ENCODE measurements around the gene HOXA3.

Gene HOXA3

DNA sequence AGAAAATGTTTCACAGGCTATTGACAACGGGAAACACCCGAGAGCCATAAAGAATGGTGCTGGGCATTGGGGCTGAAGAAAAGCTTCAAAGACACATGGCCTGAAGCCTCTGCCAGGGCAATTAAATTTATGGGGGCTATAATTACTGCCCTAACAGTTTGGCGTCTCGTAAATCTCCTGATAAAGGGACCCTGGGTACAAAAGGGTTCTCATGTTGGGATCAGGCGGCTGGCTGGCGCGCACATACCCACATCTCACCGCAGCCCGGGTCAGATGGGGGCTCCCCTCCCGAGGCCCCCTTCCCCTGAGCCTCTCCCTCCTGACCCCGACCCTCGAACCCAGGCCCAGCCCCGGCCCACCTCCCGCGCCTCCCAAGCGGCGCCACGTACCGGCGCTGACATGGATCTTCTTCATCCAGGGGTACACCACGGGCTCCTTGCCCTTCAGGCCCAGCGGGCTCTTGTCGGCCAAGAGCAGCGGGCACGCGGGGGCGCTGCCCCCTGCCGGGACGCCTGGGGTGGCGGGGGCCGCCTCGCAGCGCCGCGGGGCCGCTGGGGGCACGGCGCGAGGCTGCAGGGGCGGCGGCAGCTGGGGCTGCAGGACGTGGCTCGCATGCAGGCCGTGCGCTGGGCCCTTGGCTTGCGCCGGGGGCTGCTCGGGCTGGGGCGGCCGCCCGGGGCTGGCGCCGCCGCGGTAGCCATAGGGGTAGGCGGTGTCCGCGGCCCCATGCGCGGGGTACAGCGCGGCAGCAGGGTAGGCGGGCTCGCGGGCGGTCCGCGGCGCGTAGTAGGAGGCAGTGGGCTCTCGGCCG is 22.4 kb downstream of the HOXA3 start:
- no peak for DNase-seq (ENCODE audit: low read depth in 2 of 2)

DNA sequence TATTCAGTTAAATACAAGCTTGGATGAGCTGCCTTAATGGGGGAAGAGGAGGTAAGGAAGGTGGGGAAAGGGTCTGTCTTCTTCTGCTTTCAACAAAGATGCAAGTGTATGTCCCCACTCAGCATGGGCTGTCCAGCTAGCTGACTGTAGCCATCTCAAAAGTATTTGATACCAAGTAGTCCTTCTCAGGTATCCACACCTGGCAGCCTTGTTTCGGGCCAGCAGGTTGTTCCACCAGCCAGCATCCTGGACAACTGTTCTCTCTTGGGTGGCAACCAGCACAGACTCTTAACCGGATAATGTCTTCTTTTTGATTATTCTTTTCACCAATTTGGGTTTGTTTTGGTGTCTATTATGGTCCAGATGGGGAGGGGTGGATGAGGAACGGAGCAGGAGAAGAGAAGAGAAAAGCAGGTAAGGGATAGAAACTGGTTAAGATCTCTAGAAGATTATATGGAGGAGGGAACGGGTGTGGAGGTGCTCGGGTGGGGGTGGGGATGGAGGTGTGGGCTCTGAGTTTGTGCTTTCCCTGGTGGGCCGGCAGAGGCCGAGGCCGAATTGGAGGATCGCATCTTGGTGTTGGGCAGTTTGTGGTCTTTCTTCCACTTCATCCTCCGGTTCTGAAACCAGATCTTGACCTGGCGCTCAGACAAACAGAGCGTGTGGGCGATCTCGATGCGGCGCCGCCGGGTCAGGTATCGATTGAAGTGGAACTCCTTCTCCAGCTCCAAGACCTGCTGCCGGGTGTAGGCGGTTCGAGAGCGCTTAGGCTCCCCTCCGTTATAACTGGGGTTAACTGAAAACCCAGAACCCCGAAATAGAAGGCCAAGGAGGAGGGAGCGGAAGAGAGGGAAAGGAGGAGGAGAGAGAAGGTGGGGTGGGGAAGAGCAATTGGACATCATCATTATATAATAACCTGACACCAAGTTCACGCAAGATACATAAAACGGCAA is 23.3 kb downstream of the HOXA3 start:
- DNase-seq (ENCODE audit: low read depth in 2 of 2), result no peak

DNA sequence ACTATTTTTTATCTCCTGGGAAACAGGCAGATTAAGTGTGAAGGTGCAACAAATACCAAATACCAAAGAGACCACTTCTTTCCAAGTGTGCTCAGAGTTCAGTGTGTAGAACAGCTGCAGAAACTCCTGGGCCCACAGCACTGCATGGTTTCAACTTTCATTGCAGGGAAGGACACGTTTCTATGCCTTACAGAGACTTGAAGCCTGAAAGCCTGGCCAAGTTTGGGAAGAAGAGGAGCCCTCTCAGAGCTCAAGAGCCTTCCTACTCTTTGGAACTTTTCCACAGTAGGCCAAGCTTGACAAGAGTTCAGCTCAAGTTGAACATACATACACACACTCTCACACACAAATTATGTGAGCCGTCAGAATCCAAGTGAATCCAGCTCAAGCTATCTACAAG is 24.3 kb downstream of the HOXA3 start:
- no peak for DNase-seq (ENCODE audit: low read depth in 2 of 2)

DNA sequence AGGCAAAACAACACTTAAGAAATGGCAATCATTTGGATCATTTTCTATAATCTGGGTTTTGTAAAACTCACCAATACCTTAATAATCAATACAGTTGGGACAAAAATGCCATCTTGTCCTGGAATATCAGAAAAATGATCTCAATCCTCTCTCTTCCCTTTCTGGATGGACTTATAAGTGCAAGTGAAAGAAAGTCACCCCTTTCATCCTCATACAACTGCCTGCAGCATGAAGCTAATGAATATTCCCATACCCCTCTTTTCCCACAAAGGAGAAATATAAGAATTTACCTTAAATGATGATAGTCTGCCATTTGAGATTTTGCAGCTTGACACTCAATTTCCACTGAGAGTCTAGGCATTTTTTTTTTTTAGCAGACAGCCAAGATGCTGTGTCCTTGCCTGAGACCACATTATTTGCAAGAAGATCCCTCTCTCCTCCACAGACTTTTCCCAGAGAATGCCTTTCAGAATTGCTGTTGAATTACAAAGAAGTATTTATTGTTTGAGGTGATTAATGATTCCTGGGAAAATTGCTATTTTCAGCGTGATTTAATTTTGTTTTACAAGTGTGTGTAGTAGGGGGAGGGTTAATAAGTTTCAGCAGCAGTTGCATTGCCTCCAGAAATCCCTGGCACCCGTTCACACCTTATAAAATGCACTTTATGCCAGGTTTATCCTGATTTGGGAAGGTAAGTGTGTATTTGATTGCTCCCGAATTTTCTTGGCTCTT is 25.6 kb downstream of the HOXA3 start:
- no peak for DNase-seq (ENCODE audit: low read depth in 2 of 2)

DNA sequence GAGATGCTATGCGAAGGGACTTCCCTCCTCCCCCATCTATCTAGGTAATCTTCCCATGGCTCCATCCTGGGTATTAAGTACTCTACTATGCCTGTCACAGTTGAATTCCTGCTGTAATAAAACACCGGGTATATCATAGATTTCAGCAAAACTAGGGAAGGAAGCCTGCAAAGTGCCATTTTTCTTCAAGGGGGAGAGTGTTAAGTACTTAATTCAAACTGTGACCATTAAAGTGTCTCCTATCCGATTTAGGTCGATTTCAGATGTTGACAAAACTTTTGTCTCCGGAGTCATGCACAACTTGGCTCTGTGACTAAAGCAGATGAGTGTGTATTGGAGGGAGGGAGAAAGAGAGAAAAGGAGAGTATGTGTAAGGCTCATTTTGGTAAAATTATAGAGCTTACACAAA is 26.4 kb downstream of the HOXA3 start:
- DNase-seq (ENCODE audit: low read depth in 2 of 2), result no peak

DNA sequence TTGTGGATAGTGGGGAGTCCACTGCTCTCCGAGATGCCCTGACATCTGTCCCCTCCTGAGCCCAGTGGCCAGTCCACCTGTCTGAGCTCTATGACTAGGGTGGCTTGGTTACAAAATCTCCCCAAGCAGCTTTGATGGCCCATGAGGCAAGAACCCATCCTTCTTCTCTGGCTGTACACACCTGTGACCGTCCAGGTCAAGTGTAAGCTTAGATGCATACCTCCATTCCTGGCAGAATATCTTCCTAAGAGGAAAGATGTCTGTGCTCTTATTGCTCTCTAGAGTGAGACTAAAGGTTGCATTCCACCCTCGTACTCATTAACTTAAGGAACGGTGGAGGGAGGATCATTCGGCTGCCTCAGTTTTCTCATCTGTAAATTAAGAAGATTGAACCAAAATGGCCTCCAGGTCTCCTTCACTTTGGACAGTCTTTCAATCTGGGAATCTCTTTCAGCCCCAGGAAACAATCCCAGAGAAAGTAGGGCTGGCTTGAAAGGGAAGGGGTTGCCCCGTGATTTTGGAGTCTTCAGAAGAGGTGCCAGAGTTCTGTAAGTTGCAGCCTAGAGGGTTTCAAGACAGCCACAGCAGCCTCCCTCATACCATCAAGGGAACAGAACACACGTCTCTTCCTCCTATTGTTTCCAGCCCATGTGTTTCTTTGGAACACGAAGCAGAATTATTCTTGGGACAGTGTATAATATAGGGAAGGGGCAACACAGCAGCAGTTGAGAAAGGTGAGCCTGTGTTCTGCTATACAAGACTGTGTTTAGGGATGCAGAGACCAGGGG is 27.3 kb downstream of the HOXA3 start:
- no peak for DNase-seq (ENCODE audit: low read depth in 2 of 2)

DNA sequence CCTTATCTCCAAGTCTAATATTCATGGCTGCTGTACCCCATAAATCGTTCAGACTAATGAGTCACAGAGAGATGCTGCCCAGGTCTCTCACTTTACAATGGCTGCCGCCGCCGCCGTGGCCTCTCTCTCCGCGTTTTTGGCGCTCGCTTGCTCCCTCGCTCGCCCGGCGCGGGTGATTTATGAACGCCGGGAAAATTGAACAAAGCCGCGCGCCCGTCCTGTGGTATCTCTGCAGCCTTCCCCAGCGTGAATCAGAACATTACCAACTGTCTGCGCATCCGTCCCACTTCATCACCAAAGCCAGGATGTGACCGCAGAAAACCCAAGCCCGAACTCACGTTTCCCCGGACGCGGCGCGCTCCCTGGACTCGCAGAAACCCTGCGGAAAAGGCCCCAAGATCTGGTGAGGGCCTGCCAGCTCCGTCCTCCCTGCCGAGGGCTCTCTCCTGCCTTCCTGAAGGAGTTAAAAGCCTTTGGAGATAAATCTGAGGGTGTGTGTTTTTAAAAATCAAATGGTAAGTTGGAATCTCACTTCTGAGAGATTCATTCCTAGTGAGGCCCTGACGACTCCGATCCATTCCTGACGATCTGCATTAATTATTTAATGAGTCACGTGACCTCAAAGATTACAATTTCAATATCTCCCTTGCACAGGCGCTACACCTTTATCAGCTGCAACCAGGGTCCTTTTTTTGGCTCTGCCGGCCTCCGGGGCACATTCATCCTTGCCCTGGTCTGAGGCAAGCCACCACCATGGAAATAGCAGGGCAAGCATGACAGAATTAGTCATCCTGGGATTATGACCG is 28.1 kb downstream of the HOXA3 start:
- no peak for DNase-seq (ENCODE audit: low read depth in 2 of 2)

DNA sequence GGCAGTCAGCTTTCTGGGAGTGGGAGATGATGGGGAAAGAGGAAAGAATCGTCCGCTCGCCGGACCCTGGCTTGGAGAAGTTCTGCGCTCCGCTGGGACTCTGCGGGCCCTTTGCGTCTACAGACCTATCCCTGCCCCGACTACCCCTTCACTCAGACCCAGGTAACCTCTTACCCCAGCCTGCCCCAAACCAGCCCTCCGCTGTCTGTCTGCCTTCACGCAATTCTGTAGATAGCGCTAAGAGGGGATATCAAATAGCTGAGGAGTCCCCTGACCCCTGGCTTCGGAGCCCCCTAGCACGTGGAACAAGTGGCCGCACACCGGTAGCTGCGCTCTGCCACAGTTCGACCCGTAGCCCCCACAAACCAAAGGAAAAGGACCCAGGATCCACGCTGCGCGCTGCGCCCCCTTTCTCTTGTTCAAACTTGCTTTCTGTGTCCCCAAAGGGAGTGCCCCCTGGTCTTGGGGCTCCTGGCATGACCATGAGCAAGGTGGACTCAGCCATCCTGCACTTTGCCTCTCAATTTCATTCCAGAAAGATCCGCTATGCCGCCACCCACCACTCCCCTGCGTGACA is 28.8 kb downstream of the HOXA3 start:
- DNase-seq (ENCODE audit: low read depth in 2 of 2), result no peak

DNA sequence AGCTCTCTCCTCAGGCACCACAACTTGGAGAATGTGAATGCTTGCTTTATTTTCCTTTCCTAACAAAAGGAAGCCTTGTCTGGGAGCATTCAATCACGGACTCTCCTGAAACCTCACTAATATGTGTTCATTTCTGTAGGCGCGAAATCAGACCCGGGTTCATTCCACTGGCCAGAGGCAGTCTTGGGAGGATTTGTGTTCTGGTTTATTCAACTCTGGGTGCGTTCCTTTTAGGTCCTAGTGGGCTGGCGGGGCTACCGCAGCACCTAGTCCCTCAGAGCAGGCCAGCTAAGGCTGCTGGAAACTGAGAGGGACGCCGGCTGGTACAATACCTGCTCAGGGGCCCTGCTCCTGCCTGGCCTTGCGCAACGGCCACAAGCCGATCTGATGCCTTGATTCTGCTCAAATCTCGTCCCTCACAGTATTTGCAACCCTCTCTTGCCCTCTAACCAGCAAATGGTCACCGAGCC is 29.3 kb downstream of the HOXA3 start:
- DNase-seq (ENCODE audit: low read depth in 2 of 2), result no peak

DNA sequence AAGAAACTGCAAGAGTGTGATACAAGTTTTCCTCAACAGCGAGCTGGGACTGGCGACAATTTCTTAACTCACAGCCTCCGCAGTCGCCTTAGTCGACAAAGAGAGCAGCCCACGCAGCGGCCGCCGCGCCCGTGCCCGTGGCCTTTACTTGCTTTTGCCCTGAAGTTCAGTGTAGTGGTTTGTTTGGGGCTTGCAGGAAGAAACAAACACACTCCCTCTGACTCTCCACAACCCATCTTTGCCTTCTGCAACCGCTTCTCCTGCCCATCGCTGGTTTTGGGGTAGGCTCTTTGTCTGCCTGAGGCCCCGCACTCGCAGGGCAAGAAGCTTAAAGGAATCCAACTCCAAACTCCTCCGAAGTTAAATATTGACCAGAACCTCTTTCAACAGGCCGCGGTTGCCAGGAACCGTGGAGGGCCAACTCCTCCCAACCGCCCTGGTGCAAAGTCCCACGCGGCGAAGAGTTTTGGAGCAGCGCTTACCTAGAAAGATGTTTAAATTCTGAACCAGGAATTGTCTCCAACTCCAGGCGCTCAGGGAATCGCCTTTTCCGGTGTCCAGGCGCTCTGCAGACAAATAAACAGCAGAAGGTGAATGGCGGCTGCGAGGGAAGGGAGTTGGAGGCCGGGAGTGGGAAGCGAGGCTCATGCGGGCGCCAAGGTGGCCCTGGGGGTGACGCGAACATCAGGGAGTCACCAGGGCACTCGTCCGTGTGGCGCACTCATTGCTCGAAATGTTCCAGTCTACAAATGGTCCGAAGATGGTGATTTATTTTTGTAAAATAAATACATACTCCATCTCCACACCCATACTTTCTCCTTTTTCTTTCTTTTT is 30.1 kb downstream of the HOXA3 start:
- no peak for DNase-seq (ENCODE audit: low read depth in 2 of 2)

DNA sequence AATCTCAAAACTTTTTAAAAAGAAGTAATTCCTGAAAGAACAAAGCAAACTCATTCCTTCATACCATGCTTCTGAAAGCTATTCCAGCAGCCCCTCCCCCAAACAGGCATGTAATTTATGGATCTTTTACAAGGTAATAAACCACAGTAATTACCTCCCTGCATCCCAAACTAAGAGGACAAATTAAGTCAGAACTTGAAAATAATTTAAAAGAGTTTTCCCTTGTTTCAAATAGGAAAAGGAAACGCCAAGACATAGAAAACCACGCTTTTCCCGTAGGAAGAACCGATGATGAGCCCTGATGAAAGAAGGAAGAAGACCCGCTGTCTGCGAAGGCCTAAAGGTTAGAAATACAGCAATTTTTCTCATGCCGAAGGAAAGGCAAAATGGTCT is 30.7 kb downstream of the HOXA3 start:
- no peak for DNase-seq (ENCODE audit: low read depth in 2 of 2)

DNA sequence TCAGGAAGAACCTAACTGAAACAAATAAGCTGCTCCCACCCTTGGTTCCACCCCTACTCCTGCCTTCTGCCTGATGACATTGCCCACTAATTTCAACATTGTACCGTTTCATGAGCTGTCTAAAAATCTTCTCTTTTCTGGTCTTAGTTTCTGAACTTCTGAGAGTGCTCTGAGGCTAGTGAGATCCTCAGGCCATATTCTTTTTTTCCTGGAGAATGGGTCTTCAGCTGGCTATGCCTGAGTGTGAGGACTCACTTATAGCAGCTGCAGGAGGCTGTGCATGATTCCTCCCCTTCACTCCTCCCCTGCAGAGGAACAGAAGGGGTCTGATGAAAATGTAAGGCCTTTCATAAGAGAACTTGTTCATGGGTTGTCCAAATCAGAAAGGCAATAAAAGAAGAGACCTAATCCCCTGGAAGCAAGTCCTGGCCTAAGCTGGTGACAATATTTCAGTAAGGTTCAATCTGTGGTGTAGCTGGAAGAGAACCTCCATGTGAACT is 32.9 kb downstream of the HOXA3 start:
- DNase-seq (ENCODE audit: low read depth in 2 of 2), result no peak

DNA sequence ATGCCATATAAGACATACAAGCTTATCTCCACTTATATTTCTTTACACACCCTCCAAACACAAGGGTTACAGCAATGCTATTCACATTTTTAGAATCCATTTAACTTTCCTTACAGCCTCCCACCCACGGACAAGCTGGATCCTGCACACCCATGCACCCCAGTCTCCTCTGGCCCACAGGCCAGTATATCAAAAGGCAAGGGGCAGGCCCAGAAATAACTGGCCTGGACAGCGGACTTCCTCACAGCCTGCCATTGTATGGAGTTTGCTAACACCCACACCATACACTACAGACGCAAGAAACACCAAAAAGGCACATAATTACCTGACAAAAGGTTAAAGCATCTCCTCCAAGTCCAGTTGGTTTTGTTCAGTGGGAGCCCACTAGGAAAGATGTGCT is 33.8 kb downstream of the HOXA3 start:
- DNase-seq (ENCODE audit: low read depth in 2 of 2), result no peak

DNA sequence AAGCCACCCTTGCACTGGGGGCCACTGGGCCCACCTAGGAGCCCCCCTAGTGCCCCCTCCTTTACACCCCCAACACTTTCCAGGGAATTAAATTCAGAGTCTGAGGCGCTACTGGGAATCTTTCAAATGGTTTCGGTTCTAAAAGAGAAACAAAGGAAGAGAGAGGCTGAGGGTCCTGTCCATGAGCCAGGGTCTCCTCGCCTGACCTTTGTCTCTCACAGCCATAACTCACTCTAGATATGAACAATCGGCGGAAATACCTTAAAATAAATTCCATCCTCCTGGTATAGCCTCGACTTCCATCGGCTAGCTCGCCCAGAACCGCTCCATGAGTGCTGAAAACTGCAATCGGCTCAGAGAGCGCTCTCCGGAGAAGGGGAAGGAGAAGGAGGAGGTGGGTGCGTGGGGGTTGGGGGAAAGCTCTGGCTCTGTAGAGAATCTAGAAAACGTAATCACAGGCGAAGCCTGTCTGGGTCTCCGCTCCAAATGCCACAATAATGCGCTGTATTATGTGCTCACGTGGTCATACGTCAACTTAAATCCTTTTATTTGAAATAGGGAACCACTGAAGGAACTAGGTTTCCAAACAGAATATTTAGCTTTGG is 34.4 kb downstream of the HOXA3 start:
- DNase-seq (ENCODE audit: low read depth in 2 of 2), result no peak

DNA sequence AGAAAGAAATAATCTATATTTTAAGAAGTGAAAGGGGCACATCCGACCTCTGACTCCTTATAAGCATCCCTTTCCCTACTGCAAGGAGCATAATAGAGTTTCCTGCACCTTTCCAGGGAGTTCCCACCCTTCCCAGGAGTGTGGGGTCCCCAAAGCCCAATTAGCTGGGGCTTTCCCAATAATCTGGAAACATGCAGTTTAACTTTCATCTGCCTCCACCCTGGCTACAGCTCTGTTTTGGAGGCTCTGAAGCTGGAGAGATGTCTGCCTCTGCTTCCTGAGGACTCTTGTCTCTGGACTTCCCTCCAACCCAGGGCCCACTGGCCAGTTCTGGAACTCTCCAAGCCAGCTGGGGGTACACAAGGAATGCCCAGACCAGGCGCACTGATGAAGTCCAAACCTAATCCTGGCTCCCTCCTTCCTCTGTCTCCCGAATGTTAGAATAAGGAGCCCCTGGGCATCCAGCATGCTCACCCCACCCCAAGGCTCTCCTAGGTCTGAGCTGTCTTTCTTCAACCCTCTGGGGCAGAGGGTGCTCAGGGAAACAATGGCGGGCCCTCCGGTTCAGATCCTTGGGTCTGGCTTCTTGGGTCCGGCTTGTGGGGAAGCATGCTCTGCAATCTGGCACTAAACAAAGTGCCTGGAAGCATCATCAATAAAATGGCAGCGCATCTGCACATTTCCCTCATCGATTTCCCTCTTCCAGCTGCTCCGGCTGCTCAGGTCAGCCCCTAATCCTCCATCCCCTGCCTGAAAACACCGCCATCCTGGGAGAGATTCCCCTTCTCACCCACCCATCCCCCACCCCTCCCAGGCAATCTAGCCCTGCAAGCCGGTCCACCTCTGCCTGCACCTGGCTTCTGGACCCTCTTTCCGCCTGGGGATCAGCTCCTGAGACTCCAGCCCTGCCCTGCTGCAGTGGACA is 35.2 kb downstream of the HOXA3 start:
- DNase-seq (ENCODE audit: low read depth in 2 of 2), result no peak

DNA sequence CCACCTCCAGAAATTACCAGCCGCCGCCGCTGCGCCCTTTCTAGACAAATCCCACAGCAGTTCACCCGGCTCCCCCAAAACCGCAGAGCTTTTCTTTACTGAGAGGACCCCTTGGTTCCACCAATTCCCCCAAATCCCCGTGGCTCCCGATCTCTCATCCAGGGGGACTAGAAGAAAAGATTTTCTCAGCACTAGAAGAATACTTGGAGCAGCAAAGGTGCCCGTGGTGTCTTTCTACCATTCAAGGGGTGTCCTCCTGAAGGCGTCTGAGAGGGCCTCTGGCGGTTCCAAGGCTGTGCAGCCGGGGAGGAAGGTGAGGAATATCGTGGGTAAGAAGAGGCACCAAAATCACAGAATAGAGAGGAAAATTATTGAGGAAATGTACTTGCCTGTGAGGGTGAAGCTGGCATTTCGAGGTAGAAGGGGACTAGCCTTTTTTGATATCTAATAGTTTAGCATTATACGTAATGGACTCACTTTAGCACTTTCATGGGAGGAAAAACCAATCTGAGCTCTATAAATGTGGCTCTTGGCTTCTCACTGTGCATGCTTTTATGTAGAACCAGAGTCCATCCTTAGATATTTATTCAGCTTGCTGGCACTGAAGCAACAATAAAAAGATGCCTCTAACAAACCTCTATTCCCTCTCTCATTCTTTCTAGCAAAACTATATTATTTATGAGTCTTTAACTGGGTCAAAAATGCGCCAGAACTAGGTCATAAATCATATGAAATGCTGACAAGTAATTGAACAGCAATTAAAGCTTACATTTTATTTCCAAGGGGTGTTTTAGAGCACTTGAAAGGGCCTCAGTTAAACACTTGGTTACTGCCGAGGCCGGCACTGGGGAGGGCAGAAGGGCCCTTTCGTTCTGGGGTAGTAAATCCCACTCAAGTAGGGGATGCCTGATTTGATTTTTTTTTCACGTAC is 36.1 kb downstream of the HOXA3 start:
- DNase-seq (ENCODE audit: low read depth in 2 of 2), result no peak
